ENCODE data around the gene EXOC3. TPM values are rescaled to one million over a fixed set of nuclear protein-coding genes. Genes with fewer than 3 reads are reported as not detected.

EXOC3 gene
- total RNA-seq, 2 donors from 2014 or later, result 38.6 to 53.7 TPM

GRCh38 chr5:478982-479535 lies 36.1 kb downstream of the EXOC3 start:
- no peaks in the 10 kb centered on the region for H3K36me3 ChIP-seq (ENCODE audit: control insufficient read depth, insufficient read depth, low read length)
- no peak overlapping the region for H3K27ac ChIP-seq (ENCODE audit: low read depth, low read length)
- no peak for TF ChIP-seq CTCF (conservative IDR thresholded peaks at IDR 0.05)
- no peaks in the 10 kb centered on the region for H3K9me3 ChIP-seq (ENCODE audit: control insufficient read depth, low read length)
- Mint-ChIP-seq H3K27me3 (ENCODE audit: insufficient read depth) (peaks cover 23% of the 10 kb centered on the region), H3K4me1 (no peaks in the 10 kb centered on the region), H3K27ac (no peak overlapping the region), H3K9me3 (no peaks in the 10 kb centered on the region), H3K4me3 (no peak overlapping the region), H3K36me3 (ENCODE audit: low read depth) (no peaks in the 10 kb centered on the region)
- no peak overlapping the region for H3K4me3 ChIP-seq (ENCODE audit: low read length)
- no peak overlapping the region for H3K9ac ChIP-seq (ENCODE audit: extremely low read depth, low read length, poor library complexity, severe bottlenecking)
- peaks cover 6% of the 10 kb centered on the region for H3K4me1 ChIP-seq (ENCODE audit: control insufficient read depth, insufficient read depth, low read length)
- no peak for DNase-seq
- peaks cover 18% of the 10 kb centered on the region for H3K27me3 ChIP-seq (ENCODE audit: control insufficient read depth, insufficient read depth, low read length, poor library complexity, severe bottlenecking)
- 84 to 91% methylated on average over 7 to 18 of the region's 18 CpGs for WGBS, 2 experiments (ENCODE audit: insufficient coverage in 1 of 2, insufficient read length in 1 of 2)

DNA sequence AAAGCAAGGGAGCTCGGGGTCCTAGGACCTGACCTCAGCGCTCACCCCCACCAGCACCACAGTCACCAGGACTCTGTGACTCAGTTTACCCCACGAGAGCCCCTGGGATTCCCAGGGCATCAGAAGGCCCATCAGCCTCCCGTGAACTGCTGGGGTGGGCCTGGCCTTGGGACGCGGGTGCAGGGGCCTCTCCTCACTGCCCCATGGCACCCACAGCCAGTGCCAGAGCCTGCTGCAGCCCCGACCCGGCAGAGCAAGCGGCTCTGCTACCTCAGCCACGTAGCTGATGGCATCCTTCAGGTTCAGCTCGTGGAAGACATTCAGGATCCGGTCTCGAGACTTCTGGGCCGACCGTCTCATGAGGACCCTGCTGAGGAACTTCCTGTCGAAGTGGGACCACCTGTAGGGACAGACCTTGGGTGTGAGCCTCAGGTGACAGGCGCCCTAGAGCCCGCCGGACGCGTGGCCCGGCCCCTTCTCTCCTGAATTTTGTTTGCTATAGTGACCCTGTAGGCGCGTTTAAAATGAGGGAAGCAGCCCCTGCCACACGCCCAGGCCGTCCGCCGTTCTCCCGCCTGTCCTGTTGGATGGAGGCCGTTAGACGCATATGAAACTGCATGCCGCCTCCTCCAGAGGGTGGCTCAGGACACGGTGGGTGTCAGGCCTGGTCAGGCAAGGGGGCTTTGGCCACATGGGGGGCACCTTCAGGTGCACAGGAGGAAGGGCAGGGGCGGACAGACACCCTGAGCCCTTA lies 36.8 kb downstream of the EXOC3 start:
- DNase-seq, result peak; percentile 57
- no peak overlapping the region for H3K27ac Mint-ChIP-seq

GRCh38 chr5:481347-481746 lies 38.4 kb downstream of the EXOC3 start:
- Mint-ChIP-seq H3K27ac (no peak overlapping the region), H3K27me3 (ENCODE audit: insufficient read depth) (peaks cover 8% of the 10 kb centered on the region), H3K36me3 (ENCODE audit: low read depth) (no peaks in the 10 kb centered on the region), H3K9me3 (no peaks in the 10 kb centered on the region), H3K4me1 (peaks cover 3% of the 10 kb centered on the region), H3K4me3 (no peak overlapping the region)
- Histone ChIP-seq H3K27ac (ENCODE audit: low read depth, low read length) (no peak overlapping the region), H3K4me3 (ENCODE audit: low read length) (no peak overlapping the region), H3K27me3 (ENCODE audit: control insufficient read depth, insufficient read depth, low read length, poor library complexity, severe bottlenecking) (no peaks in the 10 kb centered on the region), H3K9me3 (ENCODE audit: control insufficient read depth, low read length) (no peaks in the 10 kb centered on the region), H3K36me3 (ENCODE audit: control insufficient read depth, insufficient read depth, low read length) (no peaks in the 10 kb centered on the region), H3K9ac (ENCODE audit: extremely low read depth, low read length, poor library complexity, severe bottlenecking) (no peak overlapping the region), H3K4me1 (ENCODE audit: control insufficient read depth, insufficient read depth, low read length) (no peaks in the 10 kb centered on the region)
- no peak for TF ChIP-seq CTCF (conservative IDR thresholded peaks at IDR 0.05)
- 95 to 96% methylated on average over 17 to 22 of the region's 23 CpGs for WGBS, 2 experiments (ENCODE audit: insufficient coverage in 1 of 2, insufficient read length in 1 of 2)
- DNase-seq, result no peak

More for the DNA sequence above, 36.8 kb downstream of the EXOC3 start:
- Mint-ChIP-seq H3K9me3 (no peaks in the 10 kb centered on the region), H3K4me3 (no peak overlapping the region), H3K36me3 (ENCODE audit: low read depth) (no peaks in the 10 kb centered on the region), H3K27me3 (ENCODE audit: insufficient read depth) (peaks cover 23% of the 10 kb centered on the region), H3K4me1 (no peaks in the 10 kb centered on the region)
- H3K27ac ChIP-seq (ENCODE audit: low read depth, low read length), result no peak overlapping the region
- TF ChIP-seq CTCF (conservative IDR thresholded peaks at IDR 0.05), result no peak
- no peak overlapping the region for H3K9ac ChIP-seq (ENCODE audit: extremely low read depth, low read length, poor library complexity, severe bottlenecking)
- H3K27me3 ChIP-seq (ENCODE audit: control insufficient read depth, insufficient read depth, low read length, poor library complexity, severe bottlenecking), result peaks cover 16% of the 10 kb centered on the region
- no peaks in the 10 kb centered on the region for H3K9me3 ChIP-seq (ENCODE audit: control insufficient read depth, low read length)
- H3K36me3 ChIP-seq (ENCODE audit: control insufficient read depth, insufficient read depth, low read length), result no peaks in the 10 kb centered on the region
- no peak overlapping the region for H3K4me3 ChIP-seq (ENCODE audit: low read length)
- H3K4me1 ChIP-seq (ENCODE audit: control insufficient read depth, insufficient read depth, low read length), result peaks cover 6% of the 10 kb centered on the region
- WGBS, 2 experiments (ENCODE audit: insufficient coverage in 1 of 2, insufficient read length in 1 of 2), result 88 to 90% methylated on average over 32 to 34 of the region's 34 CpGs
